Measurements from ENCODE around the gene FUT8.

FUT8 gene

GRCh38 chr14:65431245-65431644 is 18.7 kb downstream of the FUT8 start:
- H3K9ac ChIP-seq (ENCODE audit: low read depth in 1 of 2, low read length in 2 of 2), result no peak overlapping the region
- H3K36me3 ChIP-seq (ENCODE audit: control insufficient read depth in 2 of 2, insufficient read depth in 2 of 2, low read length in 2 of 2), result no peaks in the 10 kb centered on the region
- no peak overlapping the region for H3K4me3 ChIP-seq (ENCODE audit: low read length in 2 of 2)
- H3K9me3 ChIP-seq (ENCODE audit: control insufficient read depth in 2 of 2, low read length in 2 of 2), result no peaks in the 10 kb centered on the region
- no peaks in the 10 kb centered on the region for H3K27me3 ChIP-seq (ENCODE audit: control insufficient read depth in 2 of 2, insufficient read depth in 2 of 2, low read length in 2 of 2)
- H3K27ac ChIP-seq (ENCODE audit: low read depth in 2 of 2, low read length in 2 of 2), result no peak overlapping the region
- H3K4me1 ChIP-seq (ENCODE audit: control insufficient read depth in 2 of 2, insufficient read depth in 2 of 2, low read length in 2 of 2), result no peaks in the 10 kb centered on the region

- Histone ChIP-seq H3K4me1 (ENCODE audit: control insufficient read depth in 2 of 2, insufficient read depth in 2 of 2, low read length in 2 of 2) (no peaks in the 10 kb centered on the region), H3K4me3 (ENCODE audit: low read length in 2 of 2) (no peak overlapping the region), H3K9ac (ENCODE audit: low read depth in 1 of 2, low read length in 2 of 2) (no peak overlapping the region), H3K36me3 (ENCODE audit: control insufficient read depth in 2 of 2, insufficient read depth in 2 of 2, low read length in 2 of 2) (no peaks in the 10 kb centered on the region), H3K27ac (ENCODE audit: low read depth in 2 of 2, low read length in 2 of 2) (no peak overlapping the region), H3K9me3 (ENCODE audit: control insufficient read depth in 2 of 2, low read length in 2 of 2) (no peaks in the 10 kb centered on the region), H3K27me3 (ENCODE audit: control insufficient read depth in 2 of 2, insufficient read depth in 2 of 2, low read length in 2 of 2) (no peaks in the 10 kb centered on the region)
Measured at GRCh38 chr14:65431951-65432350, 19.4 kb downstream of the FUT8 start.

- no peaks in the 10 kb centered on the region for H3K4me1 ChIP-seq (ENCODE audit: control insufficient read depth in 2 of 2, insufficient read depth in 2 of 2, low read length in 2 of 2)
- no peak overlapping the region for H3K9ac ChIP-seq (ENCODE audit: low read depth in 1 of 2, low read length in 2 of 2)
- H3K27ac ChIP-seq (ENCODE audit: low read depth in 2 of 2, low read length in 2 of 2), result no peak overlapping the region
- H3K27me3 ChIP-seq (ENCODE audit: control insufficient read depth in 2 of 2, insufficient read depth in 2 of 2, low read length in 2 of 2), result no peaks in the 10 kb centered on the region
- H3K36me3 ChIP-seq (ENCODE audit: control insufficient read depth in 2 of 2, insufficient read depth in 2 of 2, low read length in 2 of 2), result no peaks in the 10 kb centered on the region
- no peaks in the 10 kb centered on the region for H3K9me3 ChIP-seq (ENCODE audit: control insufficient read depth in 2 of 2, low read length in 2 of 2)
- H3K4me3 ChIP-seq (ENCODE audit: low read length in 2 of 2), result no peak overlapping the region
Measured at GRCh38 chr14:65432361-65432948, 19.9 kb downstream of the FUT8 start.

- H3K27ac ChIP-seq (ENCODE audit: low read depth in 2 of 2, low read length in 2 of 2), result no peak overlapping the region
- no peaks in the 10 kb centered on the region for H3K4me1 ChIP-seq (ENCODE audit: control insufficient read depth in 2 of 2, insufficient read depth in 2 of 2, low read length in 2 of 2)
- no peaks in the 10 kb centered on the region for H3K9me3 ChIP-seq (ENCODE audit: control insufficient read depth in 2 of 2, low read length in 2 of 2)
- no peaks in the 10 kb centered on the region for H3K27me3 ChIP-seq (ENCODE audit: control insufficient read depth in 2 of 2, insufficient read depth in 2 of 2, low read length in 2 of 2)
- no peak overlapping the region for H3K9ac ChIP-seq (ENCODE audit: low read depth in 1 of 2, low read length in 2 of 2)
- H3K36me3 ChIP-seq (ENCODE audit: control insufficient read depth in 2 of 2, insufficient read depth in 2 of 2, low read length in 2 of 2), result no peaks in the 10 kb centered on the region
- H3K4me3 ChIP-seq (ENCODE audit: low read length in 2 of 2), result no peak overlapping the region
Measured at GRCh38 chr14:65433157-65433556, 20.6 kb downstream of the FUT8 start.

- H3K36me3 ChIP-seq (ENCODE audit: control insufficient read depth in 2 of 2, insufficient read depth in 2 of 2, low read length in 2 of 2), result no peaks in the 10 kb centered on the region
- no peak overlapping the region for H3K9ac ChIP-seq (ENCODE audit: low read depth in 1 of 2, low read length in 2 of 2)
- H3K4me1 ChIP-seq (ENCODE audit: control insufficient read depth in 2 of 2, insufficient read depth in 2 of 2, low read length in 2 of 2), result no peaks in the 10 kb centered on the region
- H3K4me3 ChIP-seq (ENCODE audit: low read length in 2 of 2), result no peak overlapping the region
- no peaks in the 10 kb centered on the region for H3K27me3 ChIP-seq (ENCODE audit: control insufficient read depth in 2 of 2, insufficient read depth in 2 of 2, low read length in 2 of 2)
- no peak overlapping the region for H3K27ac ChIP-seq (ENCODE audit: low read depth in 2 of 2, low read length in 2 of 2)
- H3K9me3 ChIP-seq (ENCODE audit: control insufficient read depth in 2 of 2, low read length in 2 of 2), result no peaks in the 10 kb centered on the region
Measured at GRCh38 chr14:65433646-65434045, 21.1 kb downstream of the FUT8 start.

GRCh38 chr14:65434216-65434850 is 21.8 kb downstream of the FUT8 start:
- Histone ChIP-seq H3K9me3 (ENCODE audit: control insufficient read depth in 2 of 2, low read length in 2 of 2) (no peaks in the 10 kb centered on the region), H3K27me3 (ENCODE audit: control insufficient read depth in 2 of 2, insufficient read depth in 2 of 2, low read length in 2 of 2) (no peaks in the 10 kb centered on the region), H3K4me3 (ENCODE audit: low read length in 2 of 2) (no peak overlapping the region), H3K4me1 (ENCODE audit: control insufficient read depth in 2 of 2, insufficient read depth in 2 of 2, low read length in 2 of 2) (no peaks in the 10 kb centered on the region), H3K36me3 (ENCODE audit: control insufficient read depth in 2 of 2, insufficient read depth in 2 of 2, low read length in 2 of 2) (no peaks in the 10 kb centered on the region), H3K9ac (ENCODE audit: low read depth in 1 of 2, low read length in 2 of 2) (no peak overlapping the region), H3K27ac (ENCODE audit: low read depth in 2 of 2, low read length in 2 of 2) (no peak overlapping the region)

- no peaks in the 10 kb centered on the region for H3K4me1 ChIP-seq (ENCODE audit: control insufficient read depth in 2 of 2, insufficient read depth in 2 of 2, low read length in 2 of 2)
- no peaks in the 10 kb centered on the region for H3K27me3 ChIP-seq (ENCODE audit: control insufficient read depth in 2 of 2, insufficient read depth in 2 of 2, low read length in 2 of 2)
- no peaks in the 10 kb centered on the region for H3K36me3 ChIP-seq (ENCODE audit: control insufficient read depth in 2 of 2, insufficient read depth in 2 of 2, low read length in 2 of 2)
- no peaks in the 10 kb centered on the region for H3K9me3 ChIP-seq (ENCODE audit: control insufficient read depth in 2 of 2, low read length in 2 of 2)
- H3K27ac ChIP-seq (ENCODE audit: low read depth in 2 of 2, low read length in 2 of 2), result no peak overlapping the region
- H3K4me3 ChIP-seq (ENCODE audit: low read length in 2 of 2), result no peak overlapping the region
- H3K9ac ChIP-seq (ENCODE audit: low read depth in 1 of 2, low read length in 2 of 2), result no peak overlapping the region
Measured at GRCh38 chr14:65438266-65438933, 25.9 kb downstream of the FUT8 start.

GRCh38 chr14:65439117-65439516 is 26.6 kb downstream of the FUT8 start:
- Histone ChIP-seq H3K36me3 (ENCODE audit: control insufficient read depth in 2 of 2, insufficient read depth in 2 of 2, low read length in 2 of 2) (no peaks in the 10 kb centered on the region), H3K9ac (ENCODE audit: low read depth in 1 of 2, low read length in 2 of 2) (no peak overlapping the region), H3K27me3 (ENCODE audit: control insufficient read depth in 2 of 2, insufficient read depth in 2 of 2, low read length in 2 of 2) (no peaks in the 10 kb centered on the region), H3K4me1 (ENCODE audit: control insufficient read depth in 2 of 2, insufficient read depth in 2 of 2, low read length in 2 of 2) (no peaks in the 10 kb centered on the region), H3K4me3 (ENCODE audit: low read length in 2 of 2) (no peak overlapping the region), H3K9me3 (ENCODE audit: control insufficient read depth in 2 of 2, low read length in 2 of 2) (no peaks in the 10 kb centered on the region), H3K27ac (ENCODE audit: low read depth in 2 of 2, low read length in 2 of 2) (no peak overlapping the region)

- no peaks in the 10 kb centered on the region for H3K36me3 ChIP-seq (ENCODE audit: control insufficient read depth in 2 of 2, insufficient read depth in 2 of 2, low read length in 2 of 2)
- no peak overlapping the region for H3K9ac ChIP-seq (ENCODE audit: low read depth in 1 of 2, low read length in 2 of 2)
- H3K4me3 ChIP-seq (ENCODE audit: low read length in 2 of 2), result no peak overlapping the region
Measured at GRCh38 chr14:65440230-65440629, 27.7 kb downstream of the FUT8 start.

GRCh38 chr14:65444230-65444629 is 31.7 kb downstream of the FUT8 start:
- Histone ChIP-seq H3K4me1 (ENCODE audit: control insufficient read depth in 2 of 2, insufficient read depth in 2 of 2, low read length in 2 of 2) (no peaks in the 10 kb centered on the region), H3K27ac (ENCODE audit: low read depth in 2 of 2, low read length in 2 of 2) (no peak overlapping the region), H3K27me3 (ENCODE audit: control insufficient read depth in 2 of 2, insufficient read depth in 2 of 2, low read length in 2 of 2) (no peaks in the 10 kb centered on the region), H3K36me3 (ENCODE audit: control insufficient read depth in 2 of 2, insufficient read depth in 2 of 2, low read length in 2 of 2) (no peaks in the 10 kb centered on the region), H3K4me3 (ENCODE audit: low read length in 2 of 2) (no peak overlapping the region), H3K9me3 (ENCODE audit: control insufficient read depth in 2 of 2, low read length in 2 of 2) (no peaks in the 10 kb centered on the region), H3K9ac (ENCODE audit: low read depth in 1 of 2, low read length in 2 of 2) (no peak overlapping the region)

More at GRCh38 chr14:65440230-65440629, 27.7 kb downstream of the FUT8 start:
- no peaks in the 10 kb centered on the region for H3K4me1 ChIP-seq (ENCODE audit: control insufficient read depth in 2 of 2, insufficient read depth in 2 of 2, low read length in 2 of 2)
- H3K27ac ChIP-seq (ENCODE audit: low read depth in 2 of 2, low read length in 2 of 2), result no peak overlapping the region
- H3K9me3 ChIP-seq (ENCODE audit: control insufficient read depth in 2 of 2, low read length in 2 of 2), result no peaks in the 10 kb centered on the region
- no peaks in the 10 kb centered on the region for H3K27me3 ChIP-seq (ENCODE audit: control insufficient read depth in 2 of 2, insufficient read depth in 2 of 2, low read length in 2 of 2)
